Mucosa of rectum (tissue), 2 donors: Measurements from ENCODE around the gene MARCHF10.
"Not testable (repeated sequence)": the region's sequence is repeated elsewhere in the genome, so short reads cannot be mapped to it uniquely, and the experiment has no call there.

Experiments
- H3K27ac ChIP-seq, 2 donors: one replicate each; pipeline ENCODE4 v1.7.0; 2013; ENCODE audit warnings: inconsistent platforms in 2 of 2, low read depth in 2 of 2, low read length in 2 of 2
- H3K27me3 ChIP-seq, 2 donors: one replicate each; pipeline ENCODE4 v1.7.0; 2013; ENCODE audit warnings: low read length in 2 of 2; ENCODE audit not compliant: control insufficient read depth in 2 of 2, insufficient read depth in 2 of 2
- H3K36me3 ChIP-seq, 2 donors: one replicate each; pipeline ENCODE4 v1.7.0; 2013; ENCODE audit warnings: low read length in 2 of 2; ENCODE audit not compliant: control insufficient read depth in 2 of 2, insufficient read depth in 2 of 2
- H3K4me1 ChIP-seq, 2 donors: one replicate each; pipeline ENCODE4 v1.7.0; 2013; ENCODE audit warnings: low read length in 2 of 2, mild to moderate bottlenecking in 1 of 2; ENCODE audit not compliant: control insufficient read depth in 2 of 2, insufficient read depth in 2 of 2
- H3K4me3 ChIP-seq, 2 donors: one replicate each; pipeline ENCODE4 v1.7.0; 2013; ENCODE audit warnings: low read length in 2 of 2
- H3K9ac ChIP-seq, 2 donors: one replicate each; pipeline ENCODE4 v1.7.0; 2013; ENCODE audit warnings: low read length in 2 of 2, low read depth in 1 of 2, mild to moderate bottlenecking in 1 of 2
- H3K9me3 ChIP-seq, 2 donors: one replicate each; pipeline ENCODE4 v1.7.0; 2013; ENCODE audit warnings: low read length in 2 of 2; ENCODE audit not compliant: control insufficient read depth in 2 of 2
- donor health status: healthy.
- donor health status: Normal muscosa, but diverticular disease.

Gene MARCHF10

GRCh38 chr17:62807812-62808575, at the start of gene MARCHF10:
Gene MARCHF10 (minus strand): TSS chr17:62808314. CDS start chr17:62801735, 6,579 bp downstream.
- Histone ChIP-seq H3K36me3 (no peaks in the 10 kb centered on the region), H3K27me3 (no peaks in the 10 kb centered on the region), H3K9ac (no peak within 1 kb of the TSS), H3K9me3 (no peaks in the 10 kb centered on the region), H3K27ac (no peak within 1 kb of the TSS), H3K4me3 (no peak within 1 kb of the TSS), H3K4me1 (peaks cover 0 to 3% of the 10 kb centered on the region in 2 donors)

- no peaks in the 10 kb centered on the region for H3K9me3 ChIP-seq
- no peaks in the 10 kb centered on the region for H3K4me1 ChIP-seq
- H3K27ac ChIP-seq, result no peak overlapping the region
Measured at GRCh38 chr17:62857526-62857925, 49.4 kb upstream of the MARCHF10 start.

GRCh38 chr17:62856594-62856993, 48.5 kb upstream of the MARCHF10 start:
- Histone ChIP-seq H3K36me3 (no peaks in the 10 kb centered on the region), H3K9me3 (no peaks in the 10 kb centered on the region), H3K9ac (no peak overlapping the region), H3K4me1 (no peaks in the 10 kb centered on the region), H3K27ac (no peak overlapping the region), H3K27me3 (peaks cover 0 to 2% of the 10 kb centered on the region in 2 donors), H3K4me3 (no peak overlapping the region)

More at GRCh38 chr17:62857526-62857925, 49.4 kb upstream of the MARCHF10 start:
- no peaks in the 10 kb centered on the region for H3K36me3 ChIP-seq
- no peak overlapping the region for H3K9ac ChIP-seq
- H3K4me3 ChIP-seq, result no peak overlapping the region
- H3K27me3 ChIP-seq, result peaks cover 0 to 2% of the 10 kb centered on the region in 2 donors

GRCh38 chr17:62855156-62855555, 47.0 kb upstream of the MARCHF10 start:
- Histone ChIP-seq H3K4me3 (no peak overlapping the region), H3K36me3 (no peaks in the 10 kb centered on the region), H3K4me1 (no peaks in the 10 kb centered on the region), H3K9me3 (no peaks in the 10 kb centered on the region), H3K27me3 (no peaks in the 10 kb centered on the region), H3K27ac (no peak overlapping the region), H3K9ac (no peak overlapping the region)

GRCh38 chr17:62854098-62854680, 46.1 kb upstream of the MARCHF10 start:
- Histone ChIP-seq H3K4me3 (no peak overlapping the region), H3K4me1 (no peaks in the 10 kb centered on the region), H3K27ac (no peak overlapping the region), H3K27me3 (no peaks in the 10 kb centered on the region), H3K9me3 (no peaks in the 10 kb centered on the region), H3K9ac (no peak overlapping the region), H3K36me3 (no peaks in the 10 kb centered on the region)

GRCh38 chr17:62852195-62852594, 44.1 kb upstream of the MARCHF10 start:
- Histone ChIP-seq H3K36me3 (no peaks in the 10 kb centered on the region), H3K4me1 (no peaks in the 10 kb centered on the region), H3K4me3 (no peak overlapping the region), H3K27ac (no peak overlapping the region), H3K27me3 (no peaks in the 10 kb centered on the region), H3K9me3 (no peaks in the 10 kb centered on the region), H3K9ac (no peak overlapping the region)

- H3K4me1 ChIP-seq, H3K36me3 ChIP-seq, H3K9ac ChIP-seq, H3K4me3 ChIP-seq, H3K27me3 ChIP-seq, H3K9me3 ChIP-seq, H3K27ac ChIP-seq: not testable (repeated sequence)
Measured at GRCh38 chr17:62849591-62850415, 41.7 kb upstream of the MARCHF10 start.

GRCh38 chr17:62848334-62848733, 40.2 kb upstream of the MARCHF10 start:
- H3K4me3 ChIP-seq, result no peak overlapping the region
- H3K4me1 ChIP-seq, result no peaks in the 10 kb centered on the region
- H3K9me3 ChIP-seq, result no peaks in the 10 kb centered on the region
- H3K27ac ChIP-seq, result no peak overlapping the region
- H3K36me3 ChIP-seq, result no peaks in the 10 kb centered on the region
- no peak overlapping the region for H3K9ac ChIP-seq
- no peaks in the 10 kb centered on the region for H3K27me3 ChIP-seq

GRCh38 chr17:62847426-62847825, 39.3 kb upstream of the MARCHF10 start:
- Histone ChIP-seq H3K27ac (no peak overlapping the region), H3K9me3 (no peaks in the 10 kb centered on the region), H3K27me3 (no peaks in the 10 kb centered on the region), H3K9ac (no peak overlapping the region), H3K4me3 (no peak overlapping the region), H3K36me3 (no peaks in the 10 kb centered on the region), H3K4me1 (no peaks in the 10 kb centered on the region)

GRCh38 chr17:62840871-62841270, 32.8 kb upstream of the MARCHF10 start:
- H3K4me1 ChIP-seq, result no peaks in the 10 kb centered on the region
- H3K27ac ChIP-seq, result no peak overlapping the region
- H3K9ac ChIP-seq, result no peak overlapping the region
- no peak overlapping the region for H3K4me3 ChIP-seq
- H3K9me3 ChIP-seq, result no peaks in the 10 kb centered on the region
- no peaks in the 10 kb centered on the region for H3K36me3 ChIP-seq
- H3K27me3 ChIP-seq, result no peaks in the 10 kb centered on the region
